Stomach (tissue), 4 donors: ENCODE results near the gene RRP9.

Experiments used
- CTCF ChIP-seq, 7 experiments: fragments of 450-650 bp in 4 of 7; fragments of 200-600 bp in 3 of 7; sonication (generic) in 3 of 7; IDR thresholded peaks; one replicate each; pipeline ENCODE4 v1.5.1; 2016 to 2019; ENCODE audit warnings: antibody characterized with exemption in 7 of 7, control low read depth in 2 of 7, mild to moderate bottlenecking in 1 of 7
- POLR2AphosphoS5 ChIP-seq, 3 donors: sonication (generic); formaldehyde crosslinking; IDR thresholded peaks; one replicate each; pipeline ENCODE4 v1.6.1; 2016; ENCODE audit warnings: antibody characterized with exemption in 3 of 3

- TF ChIP-seq POLR2AphosphoS5 (IDR thresholded peaks at IDR 0.05) (no peak), CTCF (IDR thresholded peaks at IDR 0.05) (no peak)
Measured at GRCh38 chr3:51988286-51989146, 46.8 kb upstream of the RRP9 start.
